Fibroblast of the aortic adventitia (primary cell): ENCODE measurements around the gene CERS5. TPM values are rescaled to one million over a fixed set of nuclear protein-coding genes. Genes with fewer than 3 reads are reported as not detected.

Experiments
- DNase-seq: peaks from one replicate; pipeline ENCODE4 v3.0.0-alpha.2; 2010; ENCODE audit warnings: low read depth
- H3K4me3 ChIP-seq: 2 replicates; pipeline ENCODE4 v1.5.1; 2011; ENCODE audit warnings: low read depth, mild to moderate bottlenecking, control low read depth, low read length, moderate library complexity
- total RNA-seq: library from RNA; depleted of rRNA; stranded (reverse); fragments of >200 nt; gene quantifications from 2 replicates; pipeline ENCODE4 v1.2.3, GENCODE V29; 2012; ENCODE audit warnings: low replicate concordance
- TF ChIP-seq, protein P1 (sequence below): IDR thresholded peaks from 2 replicates; pipeline ENCODE4 v1.5.1; 2011; ENCODE audit warnings: mild to moderate bottlenecking, low read length, control low read depth, inconsistent platforms; ENCODE audit not compliant: insufficient read depth

The CERS5 gene
- total RNA-seq, 1 donor: 32.7 TPM

DNA sequence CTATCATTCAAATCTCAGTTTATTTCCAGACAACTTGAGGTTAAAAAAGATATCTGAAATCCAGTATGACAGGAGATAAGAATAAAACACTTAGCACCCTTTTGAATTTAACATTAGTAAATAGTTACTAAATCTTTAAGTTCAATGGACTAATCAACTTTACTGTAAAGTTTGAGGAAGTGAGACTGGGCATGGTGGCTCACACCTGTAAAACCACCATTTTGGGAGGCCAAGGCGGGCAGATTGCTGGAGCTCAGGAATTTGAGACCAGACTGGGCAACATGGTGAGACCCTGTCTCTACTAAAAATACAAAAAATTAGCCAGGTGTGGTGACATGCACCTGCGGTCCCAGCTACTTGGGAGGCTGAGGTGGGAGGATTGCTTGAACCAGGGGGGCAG lies 40.3 kb upstream of the CERS5 start:
- no peak for DNase-seq
- TF ChIP-seq, protein P1, sequence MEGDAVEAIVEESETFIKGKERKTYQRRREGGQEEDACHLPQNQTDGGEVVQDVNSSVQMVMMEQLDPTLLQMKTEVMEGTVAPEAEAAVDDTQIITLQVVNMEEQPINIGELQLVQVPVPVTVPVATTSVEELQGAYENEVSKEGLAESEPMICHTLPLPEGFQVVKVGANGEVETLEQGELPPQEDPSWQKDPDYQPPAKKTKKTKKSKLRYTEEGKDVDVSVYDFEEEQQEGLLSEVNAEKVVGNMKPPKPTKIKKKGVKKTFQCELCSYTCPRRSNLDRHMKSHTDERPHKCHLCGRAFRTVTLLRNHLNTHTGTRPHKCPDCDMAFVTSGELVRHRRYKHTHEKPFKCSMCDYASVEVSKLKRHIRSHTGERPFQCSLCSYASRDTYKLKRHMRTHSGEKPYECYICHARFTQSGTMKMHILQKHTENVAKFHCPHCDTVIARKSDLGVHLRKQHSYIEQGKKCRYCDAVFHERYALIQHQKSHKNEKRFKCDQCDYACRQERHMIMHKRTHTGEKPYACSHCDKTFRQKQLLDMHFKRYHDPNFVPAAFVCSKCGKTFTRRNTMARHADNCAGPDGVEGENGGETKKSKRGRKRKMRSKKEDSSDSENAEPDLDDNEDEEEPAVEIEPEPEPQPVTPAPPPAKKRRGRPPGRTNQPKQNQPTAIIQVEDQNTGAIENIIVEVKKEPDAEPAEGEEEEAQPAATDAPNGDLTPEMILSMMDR: no peak
- H3K4me3 ChIP-seq: no peak overlapping the region

DNA sequence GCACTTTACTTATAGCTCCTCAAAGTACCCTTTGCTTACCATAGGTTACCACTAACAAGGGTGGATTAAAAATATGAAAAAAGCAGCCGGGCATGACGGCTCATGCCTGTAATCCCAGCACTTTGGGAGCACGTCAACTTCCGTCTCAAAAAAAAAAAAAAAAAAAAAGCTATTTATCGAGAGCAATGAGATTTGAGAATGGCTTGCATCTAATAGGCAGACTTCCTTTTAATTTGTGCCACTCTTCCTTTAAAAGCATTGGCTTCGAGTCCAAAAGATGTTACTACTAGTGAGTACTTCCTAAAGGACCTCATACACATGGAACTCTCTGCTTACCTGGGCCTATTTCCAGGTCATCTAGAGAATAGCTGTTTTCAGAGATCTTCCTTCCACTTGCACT lies 38.5 kb upstream of the CERS5 start:
- DNase-seq: no peak
- no peak overlapping the region for H3K4me3 ChIP-seq
- TF ChIP-seq, protein P1: no peak

GRCh38 chr12:50203691-50204090 lies 36.5 kb upstream of the CERS5 start:
- no peak overlapping the region for H3K4me3 ChIP-seq
- TF ChIP-seq, protein P1: no peak
- DNase-seq: no peak

GRCh38 chr12:50201987-50202521 lies 34.9 kb upstream of the CERS5 start:
- no peak overlapping the region for H3K4me3 ChIP-seq
- peak; percentile 73 for DNase-seq
- TF ChIP-seq, protein P1: no peak

DNA sequence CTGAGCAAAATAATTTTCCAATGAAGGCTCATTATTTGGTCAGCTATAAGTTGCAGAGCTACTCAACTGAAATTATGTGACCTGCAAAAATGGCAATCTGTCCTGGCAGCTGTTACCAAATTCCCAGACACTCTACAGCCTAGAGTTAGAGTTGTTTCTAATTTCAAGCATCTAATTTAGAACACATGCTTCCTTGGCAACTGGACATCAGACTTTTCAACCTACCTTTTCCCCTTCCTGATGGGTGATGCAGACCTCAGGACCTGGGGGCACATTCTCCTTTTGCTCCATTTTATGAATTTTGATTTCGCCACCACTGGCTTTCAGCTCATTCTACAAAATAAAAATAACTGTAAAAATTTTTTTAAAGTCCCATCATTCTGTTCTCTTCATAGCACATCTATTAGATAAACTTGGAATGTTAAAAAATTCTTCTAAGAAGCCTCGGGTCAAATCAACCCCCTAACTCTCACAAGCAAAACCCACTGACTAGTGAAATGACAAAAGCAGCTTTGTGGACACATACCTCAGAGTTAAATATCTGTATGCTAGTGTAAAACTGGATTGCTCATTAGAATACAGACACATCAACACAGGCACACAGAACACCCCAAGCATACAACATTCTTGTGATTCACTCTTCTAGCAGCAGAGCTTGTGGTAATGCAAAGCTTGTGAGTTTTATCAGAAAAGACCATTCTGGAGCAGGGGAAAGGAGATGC lies 33.5 kb upstream of the CERS5 start:
- no peak overlapping the region for H3K4me3 ChIP-seq
- peak; percentile 79 for DNase-seq
- TF ChIP-seq, protein P1: no peak

GRCh38 chr12:50198829-50199228 lies 31.7 kb upstream of the CERS5 start:
- no peak for DNase-seq
- TF ChIP-seq, protein P1: no peak
- H3K4me3 ChIP-seq: no peak overlapping the region
